ENCODE data around the gene ELMO1.

Gene ELMO1

GRCh38 chr7:36972140-36972518, 476.5 kb downstream of the ELMO1 start:
- DNase-seq (ENCODE audit: low spot score) = no peak

DNA sequence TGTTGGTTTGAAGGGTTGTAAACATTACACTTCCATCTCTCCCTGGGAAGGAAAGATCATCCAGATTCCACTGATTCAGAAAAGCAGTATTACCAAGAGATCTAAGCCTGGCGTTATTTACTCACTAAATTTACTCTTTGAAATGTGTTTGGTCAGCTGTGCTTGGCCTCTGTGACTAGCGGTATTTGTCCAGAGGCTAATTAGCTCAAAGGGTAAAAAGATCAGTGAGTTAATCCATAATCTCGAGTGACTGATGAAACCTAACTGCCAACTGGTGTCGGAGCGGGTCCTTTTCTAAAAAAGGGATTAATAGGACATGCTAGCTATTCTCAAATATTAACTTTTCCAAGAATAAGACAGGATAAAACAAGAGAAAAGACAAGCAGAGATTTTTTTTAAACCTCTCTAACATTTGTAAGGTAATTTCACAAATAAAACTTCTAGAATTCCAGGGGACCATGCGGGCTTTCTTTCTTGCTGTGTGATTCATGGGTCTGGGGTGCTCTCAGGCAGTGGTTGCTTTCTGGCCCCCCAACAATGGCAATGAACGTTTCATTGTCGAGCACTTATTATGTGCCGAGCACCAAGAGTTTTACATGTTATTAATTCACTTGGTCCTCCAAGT, 477.0 kb downstream of the ELMO1 start:
- peak; percentile 8 for DNase-seq (ENCODE audit: low spot score)

- no peak for DNase-seq (ENCODE audit: low spot score)
Measured at GRCh38 chr7:36970551-36971514, 477.8 kb downstream of the ELMO1 start.

DNA sequence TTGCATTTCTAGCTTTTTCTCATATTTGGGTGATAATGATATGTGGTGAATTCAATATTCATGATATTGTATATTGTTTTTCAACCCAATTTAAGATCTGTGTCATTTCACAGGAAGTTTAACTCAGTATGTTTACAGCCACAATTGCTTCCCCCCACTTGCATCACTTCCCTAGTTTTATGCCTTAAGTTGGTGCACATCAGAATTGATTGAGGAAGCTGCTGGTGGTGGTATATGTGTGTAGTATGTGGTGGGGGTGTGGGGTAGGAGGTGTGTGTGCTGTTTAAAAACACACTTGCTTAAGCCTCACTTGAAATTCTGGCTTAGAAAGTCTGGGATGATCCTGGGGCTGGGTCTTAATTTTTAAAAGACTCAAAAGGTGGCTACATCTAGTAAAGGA, 479.3 kb downstream of the ELMO1 start:
- no peak for DNase-seq (ENCODE audit: low spot score)

DNA sequence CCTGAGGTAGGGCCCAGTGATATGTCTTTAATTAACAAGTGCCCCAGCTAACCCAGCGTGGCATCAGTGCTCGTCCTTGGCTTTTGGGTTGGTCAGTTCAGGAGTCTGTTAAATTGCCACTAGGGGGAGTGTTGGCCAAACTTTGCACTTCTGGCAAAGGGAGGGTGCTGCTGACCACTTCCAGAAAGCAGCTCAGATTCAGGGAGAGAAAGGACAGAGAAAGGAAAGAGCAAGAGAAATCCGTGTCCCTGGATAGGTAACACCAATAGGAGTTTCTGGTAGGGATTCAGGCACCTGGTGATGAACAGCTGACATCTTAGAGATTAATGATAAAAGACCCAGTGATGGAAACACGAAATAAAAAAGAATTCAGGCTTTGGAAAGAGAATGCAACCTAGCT, 481.3 kb downstream of the ELMO1 start:
- peak; percentile 70 for DNase-seq (ENCODE audit: low spot score)

DNA sequence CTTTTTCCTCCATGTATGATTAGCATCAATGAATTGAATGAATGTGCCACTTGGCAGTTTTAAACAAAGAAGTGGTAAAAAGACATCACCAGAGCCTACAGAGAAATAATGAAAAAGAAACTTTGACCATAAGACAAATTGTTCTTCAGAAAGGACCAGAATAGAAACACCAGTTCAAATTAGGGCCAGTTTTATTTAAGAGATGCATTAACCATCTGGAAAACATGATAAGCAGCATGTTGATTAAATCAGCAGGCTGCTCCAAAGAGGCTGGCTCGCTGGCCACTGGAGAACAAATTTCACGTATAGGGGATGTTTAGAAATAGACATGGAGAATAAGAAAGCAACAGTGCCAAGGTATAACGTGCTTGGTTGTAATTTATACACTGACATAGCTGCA, 482.0 kb downstream of the ELMO1 start:
- no peak for DNase-seq (ENCODE audit: low spot score)

DNA sequence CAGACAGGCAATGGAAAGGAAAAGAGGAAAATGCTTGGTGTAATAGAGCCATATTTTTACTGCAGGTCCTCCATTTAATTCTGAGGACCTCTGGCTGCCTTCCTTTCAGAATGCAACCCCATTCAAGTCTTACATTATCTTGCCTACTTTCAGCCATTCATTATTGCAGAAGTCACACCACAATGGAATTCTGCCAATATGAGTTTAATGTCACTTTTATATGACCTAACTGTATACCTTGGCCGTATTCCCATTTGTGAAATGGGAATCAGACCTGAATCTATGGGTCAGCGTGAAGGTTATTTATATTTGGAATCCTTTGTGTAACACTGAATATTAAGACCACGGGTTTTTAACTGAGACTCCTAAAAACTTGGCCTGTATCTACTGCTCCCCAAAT, 482.6 kb downstream of the ELMO1 start:
- no peak for DNase-seq (ENCODE audit: low spot score)

- DNase-seq (ENCODE audit: low spot score) = peak; percentile 22
Measured at GRCh38 chr7:36965625-36966024, 483.0 kb downstream of the ELMO1 start.

DNA sequence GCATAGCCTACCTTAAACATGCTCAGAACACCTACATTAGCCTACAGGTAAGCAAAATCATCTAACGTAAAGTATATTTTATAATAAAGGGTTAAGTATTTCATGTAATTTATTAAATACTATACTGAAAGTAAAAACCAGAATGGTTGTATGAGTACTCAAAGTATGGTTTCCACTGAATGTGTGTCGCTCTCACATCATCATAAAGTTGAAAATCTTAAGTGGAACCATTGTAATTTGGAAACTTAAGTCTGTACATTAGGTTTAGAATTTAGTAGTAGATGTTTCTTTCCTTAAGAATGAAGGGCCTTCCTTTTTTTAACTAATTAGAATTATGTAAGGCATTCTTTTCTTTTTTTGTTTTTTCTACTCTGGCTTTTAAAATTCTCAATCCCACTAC, 484.4 kb downstream of the ELMO1 start:
- no peak for DNase-seq (ENCODE audit: low spot score)

GRCh38 chr7:36962367-36962766, 486.3 kb downstream of the ELMO1 start:
- peak; percentile 84 for DNase-seq (ENCODE audit: low spot score)

DNA sequence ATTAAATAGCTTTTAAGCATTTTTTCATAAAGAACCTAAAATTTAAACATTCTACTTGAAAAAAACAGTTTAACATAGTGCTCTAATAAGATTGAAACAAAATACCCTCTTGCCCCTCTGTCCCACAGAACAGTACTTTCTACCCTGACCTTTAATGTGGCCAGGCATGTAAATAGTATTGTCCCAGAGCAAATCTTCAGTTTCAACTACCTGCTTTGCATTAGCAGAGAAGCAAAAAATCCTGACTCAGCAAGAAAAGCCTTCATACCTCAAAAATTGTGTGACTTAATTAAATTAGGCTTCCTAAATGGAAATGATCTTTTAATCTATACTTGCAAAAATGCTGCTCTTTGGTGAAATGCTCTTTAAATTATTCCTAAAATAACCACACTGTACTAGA, 487.0 kb downstream of the ELMO1 start:
- DNase-seq (ENCODE audit: low spot score) = no peak

GRCh38 chr7:36961097-36961496, 487.6 kb downstream of the ELMO1 start:
- DNase-seq (ENCODE audit: low spot score) = no peak

DNA sequence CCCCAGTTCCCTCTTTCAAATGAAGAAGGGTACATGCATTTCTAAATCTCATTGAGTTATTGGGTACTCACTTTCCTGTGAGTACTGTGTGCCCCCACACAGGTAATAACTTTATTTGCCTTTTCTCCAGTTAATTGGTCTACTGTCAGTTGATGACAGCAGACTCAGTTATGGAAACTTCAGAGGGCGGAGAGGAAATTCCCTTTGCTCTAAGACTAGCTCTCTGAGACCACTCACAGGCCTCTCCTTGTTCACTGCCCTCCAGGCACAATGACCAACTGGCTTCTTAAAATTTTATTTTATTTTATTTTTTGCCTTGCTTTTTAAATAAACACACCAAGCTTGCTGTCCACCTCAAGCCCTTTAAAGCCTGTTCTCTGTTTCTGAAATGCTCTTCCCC, 488.6 kb downstream of the ELMO1 start:
- DNase-seq (ENCODE audit: low spot score) = no peak

DNA sequence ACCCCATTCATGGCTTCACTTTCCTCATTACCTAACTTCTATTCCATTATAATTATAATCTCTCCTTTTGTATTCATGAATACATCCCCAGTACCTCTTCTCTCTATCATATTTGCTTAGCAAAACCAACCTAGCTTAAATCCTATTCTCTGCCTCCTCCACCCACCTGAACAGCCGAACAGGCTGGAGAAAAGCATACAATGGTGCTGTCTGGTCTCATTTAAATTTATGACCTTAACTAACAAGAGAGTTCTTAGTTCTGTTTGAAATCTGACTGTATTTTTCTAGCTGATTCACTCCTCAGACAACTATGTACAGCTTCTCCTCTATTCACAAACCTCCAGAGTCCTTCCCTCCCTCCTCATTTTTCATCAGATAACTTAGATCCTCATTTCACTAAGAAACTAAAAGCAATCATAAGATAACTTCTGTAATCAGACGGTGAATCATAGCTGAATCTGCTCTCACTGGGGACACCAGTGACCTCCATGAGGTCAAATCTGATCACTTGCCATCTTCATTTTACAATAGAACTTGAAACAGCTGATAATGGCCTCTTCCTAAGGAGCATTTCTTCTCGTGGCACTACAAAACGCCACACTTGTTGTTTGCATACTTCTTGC, 490.4 kb downstream of the ELMO1 start:
- no peak for DNase-seq (ENCODE audit: low spot score)

DNA sequence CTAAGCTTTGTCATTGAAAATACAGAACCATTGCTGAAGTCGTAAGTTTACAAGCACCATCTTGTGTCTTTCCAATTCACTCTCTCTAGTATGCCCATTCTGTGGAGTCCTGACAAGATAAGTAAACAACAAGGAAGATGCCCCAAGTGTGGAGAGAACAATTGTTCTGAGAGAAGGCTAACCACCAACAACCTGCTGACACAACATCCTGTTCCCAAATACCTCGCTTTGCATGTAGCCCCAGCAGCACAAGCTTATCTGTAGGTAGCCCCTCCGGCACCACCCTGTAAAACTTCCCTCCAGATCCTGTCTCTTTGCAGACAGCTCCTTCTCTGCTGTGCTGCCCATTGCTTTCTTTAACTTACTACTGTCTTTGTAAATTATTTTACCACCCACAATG, 491.0 kb downstream of the ELMO1 start:
- DNase-seq (ENCODE audit: low spot score) = no peak

DNA sequence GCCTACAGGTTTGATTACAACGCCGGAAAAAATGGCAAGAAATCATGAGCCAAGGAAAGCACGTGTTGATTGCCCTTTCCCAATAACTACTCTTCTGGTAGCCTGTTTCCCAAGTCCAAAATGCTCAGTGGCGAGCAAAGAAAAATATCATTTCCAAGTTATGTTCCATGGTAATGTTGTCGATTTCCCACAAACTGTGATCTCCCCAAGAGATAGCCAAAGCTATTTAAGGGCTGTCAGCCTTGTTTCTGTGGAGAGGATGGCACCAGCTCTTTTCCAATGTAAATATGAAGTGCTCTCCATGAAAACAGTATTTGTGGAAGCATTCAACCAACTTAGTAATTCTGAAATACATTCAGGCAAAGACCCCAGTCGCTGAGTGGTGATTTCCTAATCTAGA, 491.9 kb downstream of the ELMO1 start:
- no peak for DNase-seq (ENCODE audit: low spot score)

DNA sequence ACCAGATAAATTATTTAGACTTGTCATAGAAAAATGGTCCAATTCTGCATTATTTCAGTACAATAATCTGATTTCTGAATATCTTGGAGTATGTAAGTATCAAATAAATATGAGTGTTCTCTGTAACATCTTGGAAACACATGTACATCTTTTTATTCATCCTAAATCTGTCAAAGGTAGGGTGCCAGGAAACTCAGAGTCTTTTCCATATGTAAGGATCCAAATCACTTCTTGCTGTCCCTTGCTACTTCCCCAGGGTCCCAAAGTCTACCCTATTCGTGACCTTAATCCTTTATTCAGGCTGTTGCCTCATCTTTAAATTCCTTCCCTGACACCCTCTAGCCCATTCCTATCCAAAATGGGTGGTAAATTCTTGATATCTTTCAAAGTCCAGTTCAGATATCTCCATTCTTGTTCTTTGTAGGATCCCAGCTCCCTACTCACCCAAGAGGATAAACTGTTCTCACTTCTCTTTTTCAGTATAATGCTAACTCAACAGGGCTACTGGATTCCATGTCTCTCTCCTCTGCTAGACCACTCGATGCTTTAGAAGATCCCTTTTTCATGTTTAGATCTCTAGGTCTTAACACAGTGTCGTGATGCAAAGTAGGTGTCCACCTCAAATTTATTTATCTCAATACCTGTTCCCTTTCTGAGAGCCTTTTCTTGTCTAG, 493.1 kb downstream of the ELMO1 start:
- DNase-seq (ENCODE audit: low spot score) = no peak

DNA sequence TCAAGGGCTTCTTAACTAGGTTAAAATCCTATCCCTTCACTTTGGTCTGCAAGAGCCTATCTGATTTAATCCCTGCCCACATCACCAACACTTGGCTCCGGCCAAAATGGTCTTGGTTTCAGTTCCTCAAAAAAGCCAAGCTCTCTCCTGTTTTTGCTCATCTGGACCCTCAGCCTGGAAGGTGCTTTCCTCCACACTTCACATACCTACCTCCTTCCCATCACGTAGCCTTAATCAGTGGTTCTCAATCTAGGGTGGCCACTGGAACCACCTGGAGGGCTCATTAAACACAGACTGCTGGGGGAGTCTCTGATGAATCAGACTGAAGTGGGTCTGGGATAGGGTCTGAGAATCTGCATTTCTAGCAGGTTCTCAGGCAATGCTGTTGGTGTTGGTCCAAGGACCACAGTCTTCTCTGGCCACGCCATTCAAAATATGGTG, 497.4 kb downstream of the ELMO1 start:
- no peak for DNase-seq (ENCODE audit: low spot score)

DNA sequence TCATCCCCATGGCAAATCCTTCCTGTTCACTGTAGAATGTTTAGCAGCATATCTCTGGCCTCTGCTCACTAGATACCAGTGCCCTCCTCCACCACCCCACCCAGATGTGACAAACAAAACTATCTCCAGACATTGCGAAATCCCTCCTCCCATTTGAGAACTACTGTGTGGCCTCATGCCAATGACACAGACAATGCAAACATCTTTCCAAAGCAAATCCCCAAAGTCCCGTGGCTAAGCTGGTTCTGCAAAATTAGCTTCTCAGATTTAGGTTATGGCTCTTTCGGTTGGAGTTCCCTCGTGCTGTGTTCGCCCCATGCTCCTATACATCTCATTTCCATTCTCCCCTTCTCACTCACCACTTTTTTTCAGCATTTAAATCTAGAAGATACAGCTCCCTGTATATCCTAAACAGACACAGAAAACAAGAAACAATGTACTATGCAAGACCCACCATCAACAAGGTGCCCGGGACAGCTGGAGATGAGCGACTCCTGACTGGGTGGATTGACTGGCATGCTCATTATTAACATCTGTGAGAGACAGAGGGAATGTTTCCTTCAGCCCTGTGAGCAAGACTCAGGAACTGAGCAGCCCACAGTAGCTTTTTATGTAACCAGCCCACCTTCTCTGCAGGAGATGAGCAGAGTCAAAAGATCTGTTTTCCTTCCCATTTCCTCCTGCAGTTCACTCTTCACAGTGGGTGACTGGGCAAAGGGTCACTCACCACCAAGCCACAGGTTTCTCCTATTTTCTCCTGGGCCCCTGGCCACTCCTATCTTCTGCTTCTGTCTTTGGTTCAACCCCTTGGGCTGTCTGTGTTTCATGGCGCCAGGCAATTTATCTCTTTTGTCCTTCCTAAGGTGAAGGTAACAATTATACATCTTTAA, 498.7 kb downstream of the ELMO1 start:
- DNase-seq (ENCODE audit: low spot score) = no peak

GRCh38 chr7:36946401-36946739, 502.3 kb downstream of the ELMO1 start:
- no peak for DNase-seq (ENCODE audit: low spot score)

DNA sequence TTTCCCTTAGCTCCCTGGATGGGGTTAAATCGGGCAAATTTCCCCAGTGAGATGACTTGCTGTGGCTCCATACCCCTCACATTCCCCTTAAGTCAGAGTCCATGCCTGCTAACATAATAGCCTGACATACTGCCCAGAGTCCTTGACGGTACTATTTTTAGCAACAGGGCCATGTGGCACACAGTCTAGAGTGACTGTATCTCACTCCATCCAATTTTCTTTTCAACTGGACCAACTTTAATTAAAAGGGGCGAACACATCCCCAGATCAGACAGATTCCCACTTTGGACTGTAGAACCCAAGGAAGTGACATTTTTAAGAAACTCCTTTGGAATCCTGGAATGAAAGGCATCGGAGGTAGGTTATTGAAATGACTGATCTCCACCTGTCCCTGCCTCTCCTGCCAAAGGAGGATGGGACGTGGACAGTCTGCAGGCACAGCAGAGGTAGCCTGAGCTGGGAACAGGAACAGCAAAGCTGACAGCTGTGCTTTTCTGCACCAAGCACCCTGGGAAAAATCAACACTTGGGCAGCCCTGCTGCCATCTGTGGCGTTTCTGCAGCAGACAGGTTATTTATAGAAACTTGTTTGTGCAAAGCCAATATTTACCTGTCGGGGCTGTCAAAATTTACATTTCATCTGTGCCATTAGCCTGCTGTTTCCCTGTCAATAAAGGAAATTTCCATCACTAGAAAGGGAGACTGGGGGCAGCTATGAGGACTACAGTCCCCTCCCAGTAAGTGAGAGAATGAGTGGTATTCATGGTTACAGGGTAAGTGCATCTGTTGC, 502.9 kb downstream of the ELMO1 start:
- no peak for DNase-seq (ENCODE audit: low spot score)
